NCI-H2107 treated with DMSO at 0.1 percent for 48 hours (cell line): ENCODE results near the gene GREB1.

Experiments
- DNase-seq: peaks from one replicate; lab custom pipeline; 2025; ENCODE audit not compliant: unreplicated experiment; lab: John Stamatoyannopoulos, UW

GREB1 gene

GRCh38 chr2:11578986-11579774 is 45.3 kb downstream of the GREB1 start:
- no peak for DNase-seq

- DNase-seq: no peak
Measured at GRCh38 chr2:11579867-11580659, 46.2 kb downstream of the GREB1 start.

- no peak for DNase-seq
Measured at GRCh38 chr2:11580697-11581096, 46.9 kb downstream of the GREB1 start.

- DNase-seq: no peak
Measured at GRCh38 chr2:11581124-11581796, 47.4 kb downstream of the GREB1 start.

GRCh38 chr2:11581797-11582611 is 48.2 kb downstream of the GREB1 start:
- DNase-seq: no peak

GRCh38 chr2:11582612-11582861 is 48.7 kb downstream of the GREB1 start:
- no peak for DNase-seq

- DNase-seq: peak; percentile 67
Measured at GRCh38 chr2:11582862-11583752, 49.3 kb downstream of the GREB1 start.

GRCh38 chr2:11583840-11584524 is 50.1 kb downstream of the GREB1 start:
- DNase-seq: peak; percentile 43

- no peak for DNase-seq
Measured at GRCh38 chr2:11584525-11585056, 50.7 kb downstream of the GREB1 start.

- no peak for DNase-seq
Measured at GRCh38 chr2:11585071-11585470, 51.2 kb downstream of the GREB1 start.

GRCh38 chr2:11588228-11589110 is 54.6 kb downstream of the GREB1 start:
- DNase-seq: no peak

- peak; percentile 5 for DNase-seq
Measured at GRCh38 chr2:11589316-11589940, 55.6 kb downstream of the GREB1 start.

- DNase-seq: no peak
Measured at GRCh38 chr2:11590193-11590592, 56.3 kb downstream of the GREB1 start.

GRCh38 chr2:11591091-11591490 is 57.2 kb downstream of the GREB1 start:
- DNase-seq: no peak

GRCh38 chr2:11592671-11593574 is 59.1 kb downstream of the GREB1 start:
- no peak for DNase-seq

- no peak for DNase-seq
Measured at GRCh38 chr2:11596801-11597200, 63.0 kb downstream of the GREB1 start.
